Forelimb muscle (tissue), 1 donor: ENCODE measurements around the gene GCN1. TPM values are rescaled to one million over a fixed set of nuclear protein-coding genes. Genes with fewer than 3 reads are reported as not detected.

Source experiments
- DNase-seq: peaks from one replicate; pipeline ENCODE4 v3.0.0-alpha.2; 2013; ENCODE audit warnings: low read depth
- polyA plus RNA-seq: library from polyadenylated mRNA; unstranded; fragments of 120-200 nt; gene quantifications from one replicate; pipeline ENCODE4 v1.2.1, GENCODE V29; 2013; ENCODE audit not compliant: insufficient read length

GCN1 gene
- polyA plus RNA-seq, 1 donor, result 37.9 TPM

GRCh38 chr12:120180975-120181374 is 13.5 kb downstream of the GCN1 start:
- DNase-seq, result no peak

GRCh38 chr12:120175537-120175936 is 19.0 kb downstream of the GCN1 start:
- DNase-seq, result no peak

- no peak for DNase-seq
Observed at GRCh38 chr12:120175062-120175461, 19.5 kb downstream of the GCN1 start.

GRCh38 chr12:120172053-120172452 is 22.5 kb downstream of the GCN1 start:
- DNase-seq, result no peak

DNA sequence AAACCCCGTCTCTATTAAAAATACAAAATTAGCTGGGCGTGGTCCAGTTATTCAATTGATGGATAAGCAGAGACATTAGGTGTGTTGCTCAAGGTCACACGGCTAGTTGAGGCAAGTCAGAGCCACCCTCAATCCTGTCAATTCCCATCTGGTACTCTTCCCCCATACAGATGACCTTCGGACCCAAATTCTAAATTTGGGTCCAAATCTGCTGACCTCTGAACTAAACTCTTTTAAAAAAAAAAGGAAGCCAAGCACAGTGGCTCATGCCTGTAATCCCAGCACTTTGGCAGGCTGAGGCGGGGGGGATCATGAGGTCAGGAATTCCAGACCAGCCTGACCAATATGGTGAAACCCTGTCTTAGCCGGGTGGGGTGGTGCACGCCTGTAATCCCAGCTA is 23.9 kb downstream of the GCN1 start:
- DNase-seq, result no peak

DNA sequence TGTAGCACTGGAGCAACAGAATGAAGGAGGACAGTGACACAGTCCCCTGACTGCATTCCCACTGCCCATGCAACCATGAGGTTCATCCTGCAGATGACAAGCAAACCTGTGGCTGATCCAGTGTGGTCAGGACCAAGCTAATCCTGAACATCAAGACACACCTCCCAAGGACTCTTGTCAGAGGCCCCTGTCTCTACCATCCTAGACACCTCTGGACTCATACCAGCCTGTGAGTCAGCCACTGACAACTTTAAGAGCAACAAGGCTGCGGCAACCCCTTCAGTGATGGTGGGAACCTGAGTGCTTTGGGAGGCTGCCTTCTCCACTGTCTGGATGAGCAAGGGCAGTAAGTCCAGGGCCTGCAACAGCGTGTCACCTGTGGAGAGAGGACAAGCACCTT is 24.6 kb downstream of the GCN1 start:
- no peak for DNase-seq

DNA sequence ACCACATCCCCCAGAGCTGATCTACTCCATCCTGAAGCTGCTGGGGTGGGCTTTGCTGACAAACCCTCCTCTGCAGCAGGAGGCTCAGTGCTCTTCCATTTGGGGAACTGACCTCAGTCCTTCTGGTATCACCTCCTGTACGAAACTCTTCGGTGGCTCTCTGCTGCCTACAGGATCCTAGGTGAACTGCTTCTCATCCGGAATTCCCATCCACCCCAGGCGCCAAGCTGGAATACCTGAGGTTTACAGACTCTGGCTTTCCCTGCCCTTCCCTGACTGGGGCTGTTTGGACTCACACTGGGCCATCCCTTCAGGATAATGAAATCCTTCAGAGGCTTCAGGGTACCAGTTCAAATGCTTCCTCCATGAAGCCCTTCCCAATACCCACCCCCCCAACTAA is 26.2 kb downstream of the GCN1 start:
- no peak for DNase-seq

GRCh38 chr12:120167529-120168095 is 26.9 kb downstream of the GCN1 start:
- no peak for DNase-seq

- DNase-seq, result no peak
Observed at GRCh38 chr12:120164293-120164692, 30.2 kb downstream of the GCN1 start.

DNA sequence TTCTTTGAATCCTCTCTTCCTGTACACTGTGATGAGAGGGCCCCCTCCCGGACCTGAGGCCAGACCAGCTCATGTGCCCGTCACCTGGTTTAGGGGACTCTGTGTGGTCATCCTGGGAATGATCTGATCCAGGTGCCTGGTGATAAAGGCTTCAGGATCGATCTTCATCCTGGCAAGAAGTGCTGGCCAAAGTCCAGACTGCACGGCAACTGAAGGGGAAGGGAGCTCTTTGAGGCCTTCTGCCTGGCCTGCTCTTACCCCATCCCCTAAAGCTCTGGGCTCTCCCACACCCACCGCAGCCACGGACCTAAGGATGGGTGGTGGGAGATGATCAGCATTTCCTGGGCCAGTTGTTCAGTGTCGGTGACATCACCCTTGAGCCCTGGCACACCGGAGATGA is 31.8 kb downstream of the GCN1 start:
- no peak for DNase-seq

GRCh38 chr12:120161852-120162251 is 32.7 kb downstream of the GCN1 start:
- no peak for DNase-seq

DNA sequence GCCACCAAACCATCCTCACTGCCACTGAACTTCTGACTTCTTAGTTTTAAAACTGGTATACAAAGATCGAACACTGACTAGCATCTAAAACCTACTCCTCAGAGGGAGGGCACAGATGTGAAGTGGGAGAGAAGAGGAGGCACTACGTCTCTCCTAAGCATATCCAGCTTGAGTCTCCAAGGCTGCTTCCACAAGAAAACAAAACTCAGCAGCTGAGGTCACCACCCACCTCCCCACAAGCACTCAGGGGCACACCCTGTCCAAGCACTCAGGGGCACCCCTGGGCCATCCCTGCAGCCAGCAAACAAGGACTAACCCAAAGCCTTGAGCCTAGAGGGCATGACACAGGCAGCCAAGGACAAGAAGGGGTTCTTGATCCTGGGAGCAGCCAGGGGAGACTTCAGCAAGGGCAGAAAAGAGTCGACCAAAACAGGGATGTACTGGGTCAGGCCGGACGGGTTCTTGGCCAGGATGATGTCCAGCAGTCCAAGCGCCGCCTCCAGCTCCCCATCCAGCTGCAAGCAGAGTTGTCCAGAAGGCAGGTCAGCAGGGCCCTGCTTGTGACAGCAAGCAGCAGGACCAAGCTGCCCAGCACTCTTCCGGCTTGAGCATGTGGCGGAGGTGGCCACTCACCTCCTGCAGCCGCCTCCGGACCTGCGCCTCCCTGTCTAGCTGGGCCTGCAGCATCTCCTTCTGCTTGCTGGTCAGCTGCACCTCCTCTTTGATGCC is 34.8 kb downstream of the GCN1 start:
- no peak for DNase-seq

DNA sequence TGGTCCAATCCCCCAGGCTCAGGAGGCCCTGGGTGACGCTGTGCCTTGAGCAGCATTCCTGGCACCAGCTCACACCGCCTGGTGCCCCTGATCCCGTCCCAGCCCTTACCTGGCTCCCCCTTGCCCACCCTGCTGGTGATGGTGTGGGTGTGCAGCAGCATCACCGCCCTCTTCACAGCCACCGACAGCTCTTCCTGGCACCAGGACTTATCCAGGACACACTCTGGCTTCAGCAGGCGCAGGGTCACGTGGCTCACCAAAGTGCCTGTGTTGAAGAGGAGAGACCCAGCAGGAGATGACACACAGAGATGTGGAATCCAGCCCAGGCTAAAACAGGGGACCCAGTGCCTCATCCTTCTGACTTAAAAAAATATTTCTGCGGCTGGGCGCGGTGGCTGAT is 36.2 kb downstream of the GCN1 start:
- DNase-seq, result no peak

GRCh38 chr12:120157678-120158077 is 36.8 kb downstream of the GCN1 start:
- no peak for DNase-seq

- no peak for DNase-seq
Observed at GRCh38 chr12:120156315-120157259, 37.9 kb downstream of the GCN1 start.

GRCh38 chr12:120155072-120155471 is 39.4 kb downstream of the GCN1 start:
- DNase-seq, result no peak

DNA sequence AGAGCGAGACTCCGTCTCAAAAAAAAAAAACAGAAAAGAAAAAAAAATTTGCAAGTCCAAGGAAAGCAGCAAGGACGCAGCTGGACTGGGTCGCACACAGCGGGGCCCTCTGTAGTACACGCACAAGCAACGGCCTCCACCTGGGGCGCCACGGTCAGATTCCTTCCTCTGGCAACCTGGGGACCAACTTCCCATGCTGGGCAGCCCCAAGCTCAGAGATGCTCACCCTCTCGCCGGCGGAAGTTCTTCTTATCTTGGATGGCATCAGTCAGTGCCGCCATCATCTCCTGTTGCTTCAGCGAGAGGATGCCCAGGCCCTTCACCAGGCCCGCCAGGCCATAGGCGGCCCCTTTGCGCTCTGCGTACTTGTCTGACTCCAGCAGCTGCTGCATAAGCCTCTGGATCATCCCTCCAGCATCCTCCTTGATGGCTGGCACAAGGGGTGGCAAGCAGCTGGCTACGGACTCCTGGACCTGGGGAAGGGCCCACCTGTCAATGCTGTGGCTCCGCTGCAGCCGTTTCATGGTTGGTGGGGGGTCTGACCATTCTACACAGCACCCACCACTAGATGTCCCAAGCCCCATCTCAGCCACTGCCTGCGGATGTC is 43.5 kb downstream of the GCN1 start:
- no peak for DNase-seq

DNA sequence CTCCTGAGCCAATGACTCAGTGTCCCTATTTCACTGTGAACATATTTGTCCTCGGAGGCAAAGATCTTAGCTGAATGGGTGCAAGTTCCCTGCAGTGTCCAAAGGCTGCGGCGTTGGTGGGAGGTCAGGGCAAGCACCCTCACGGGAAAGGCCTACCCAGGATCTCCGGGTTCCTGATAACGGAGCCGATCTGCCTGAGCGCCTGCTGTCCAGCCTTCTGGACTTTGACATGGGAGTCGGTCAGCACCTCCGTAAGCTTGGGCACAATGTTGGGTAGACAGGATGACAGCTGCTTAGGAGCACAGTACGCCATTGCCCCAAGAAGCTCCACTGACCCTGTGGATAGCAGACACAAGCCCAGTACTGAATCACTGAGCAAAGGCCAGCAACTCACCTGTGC is 46.5 kb downstream of the GCN1 start:
- no peak for DNase-seq

- DNase-seq, result no peak
Observed at GRCh38 chr12:120145164-120145563, 49.4 kb downstream of the GCN1 start.

DNA sequence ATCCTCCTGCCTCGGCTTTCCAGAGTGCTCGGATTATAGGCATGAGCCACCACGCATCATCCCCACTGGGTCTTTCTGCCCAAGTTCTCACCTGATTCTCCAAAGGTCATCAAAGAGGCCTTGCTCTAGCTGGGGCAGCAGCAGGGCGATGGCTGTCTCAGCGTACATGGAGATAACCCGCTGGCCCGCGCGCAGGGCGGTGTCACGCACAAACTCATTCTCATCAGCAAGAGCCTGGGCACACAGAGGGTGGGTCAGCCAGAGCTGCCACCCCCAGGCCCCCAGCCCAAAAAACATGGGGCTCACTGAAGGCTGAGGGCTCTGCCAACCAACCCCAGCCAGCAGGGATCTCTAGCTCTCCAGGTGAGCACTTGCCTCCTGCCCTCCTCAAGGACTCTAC is 50.3 kb downstream of the GCN1 start:
- no peak for DNase-seq

GRCh38 chr12:120142231-120142877 is 52.2 kb downstream of the GCN1 start:
- DNase-seq, result no peak

DNA sequence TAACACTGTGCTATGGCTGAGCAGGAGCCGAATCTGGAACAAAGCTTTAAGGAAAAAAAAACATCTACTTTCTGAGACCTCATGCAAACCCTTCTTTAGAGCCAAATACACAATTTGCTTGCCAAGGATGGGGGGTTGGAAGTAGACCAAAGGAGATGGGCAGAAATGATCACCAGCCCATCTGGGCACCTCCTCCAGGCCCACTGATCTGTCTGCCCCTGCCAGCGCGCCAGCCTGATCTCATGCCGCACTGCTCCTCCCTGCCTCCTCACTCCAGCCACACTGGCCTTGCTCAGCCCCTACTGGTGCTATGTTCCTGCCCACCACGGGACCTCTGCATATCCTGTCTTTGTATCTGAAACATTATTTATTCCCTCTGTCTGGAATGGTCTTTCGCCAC is 53.2 kb downstream of the GCN1 start:
- DNase-seq, result no peak
